Ishikawa (cell line): ENCODE results near the gene BCL2L1.

Source experiments
- CEBPB ChIP-seq: IDR thresholded peaks from 2 replicates; pipeline ENCODE4 v1.6.1; 2012
- CREB1 ChIP-seq: IDR thresholded peaks from 2 replicates; pipeline ENCODE4 v1.6.1; 2012; ENCODE audit warnings: low read depth
- EGR1 ChIP-seq: IDR thresholded peaks from 2 replicates; pipeline ENCODE4 v1.6.1; 2012
- EP300 ChIP-seq: IDR thresholded peaks from 2 replicates; pipeline ENCODE4 v1.6.1; 2012; ENCODE audit warnings: borderline replicate concordance
- FOXM1 ChIP-seq: IDR thresholded peaks from 2 replicates; pipeline ENCODE4 v1.6.1; 2012; ENCODE audit warnings: low read depth, borderline replicate concordance
- MAX ChIP-seq: IDR thresholded peaks from 2 replicates; pipeline ENCODE4 v1.6.1; 2012
- NFIC ChIP-seq: IDR thresholded peaks from 2 replicates; pipeline ENCODE4 v1.6.1; 2012
- RAD21 ChIP-seq: IDR thresholded peaks from 2 replicates; pipeline ENCODE4 v1.6.1; 2012; ENCODE audit warnings: low read depth
- REST ChIP-seq: IDR thresholded peaks from 2 replicates; pipeline ENCODE4 v1.6.1; 2012; ENCODE audit warnings: low read depth, mild to moderate bottlenecking
- TAF1 ChIP-seq: IDR thresholded peaks from 2 replicates; pipeline ENCODE4 v1.6.1; 2012; ENCODE audit warnings: low read depth, mild to moderate bottlenecking
- TCF12 ChIP-seq: IDR thresholded peaks from 2 replicates; pipeline ENCODE4 v1.6.1; 2012; ENCODE audit warnings: low read depth
- TEAD4 ChIP-seq: IDR thresholded peaks from 2 replicates; pipeline ENCODE4 v1.6.1; 2012
- USF1 ChIP-seq: IDR thresholded peaks from 2 replicates; pipeline ENCODE4 v1.6.1; 2012
- YY1 ChIP-seq: IDR thresholded peaks from 2 replicates; pipeline ENCODE4 v1.6.1; 2012; ENCODE audit warnings: low read depth
- ZBTB7A ChIP-seq: IDR thresholded peaks from 2 replicates; pipeline ENCODE4 v1.6.1; 2012; ENCODE audit warnings: low read depth

BCL2L1 gene

GRCh38 chr20:31706607-31707257, 15.9 kb downstream of the BCL2L1 start:
- no peak for TF ChIP-seq EP300
- no peak for TF ChIP-seq CEBPB
- no peak for TF ChIP-seq ZBTB7A

GRCh38 chr20:31705598-31706597, 16.8 kb downstream of the BCL2L1 start:
- no peak for TF ChIP-seq USF1
- TF ChIP-seq TAF1: no peak
- TF ChIP-seq ZBTB7A: no peak
- no peak for TF ChIP-seq REST
- TF ChIP-seq YY1: no peak
- TF ChIP-seq MAX: no peak

- TF ChIP-seq REST (no peak), ZBTB7A (no peak), EGR1 (no peak), USF1 (no peak), EP300 (no peak), TCF12 (no peak), CEBPB (no peak), CREB1 (no peak), NFIC (no peak), TEAD4 (no peak), MAX (no peak), YY1 (no peak), TAF1 (no peak), RAD21 (no peak), FOXM1 (no peak)
Measured at GRCh38 chr20:31705191-31705590, 17.5 kb downstream of the BCL2L1 start.

- peak; percentile 96 for TF ChIP-seq NFIC
- TF ChIP-seq USF1: no peak
- TF ChIP-seq TCF12: peak; percentile 99
- TF ChIP-seq ZBTB7A: 0 out of 2 replicates have a peak, but pooled peaks have one; percentile 11
- TF ChIP-seq EP300: peak; percentile 99
- TF ChIP-seq FOXM1: peak; percentile 98
- no peak for TF ChIP-seq CREB1
- TF ChIP-seq REST: no peak
- peak; percentile 39; the same call in 1 of the 2 replicates for TF ChIP-seq RAD21
- 0 out of 2 replicates have a peak, but pooled peaks have one; percentile 13 for TF ChIP-seq CEBPB
- TF ChIP-seq TEAD4: peak; percentile 99
- TF ChIP-seq YY1: peak; percentile 45; the same call in 1 of the 2 replicates
Measured at GRCh38 chr20:31704225-31705119, 18.2 kb downstream of the BCL2L1 start.
